ENCODE measurements around the gene ZNF497. TPM values are rescaled to one million over a fixed set of nuclear protein-coding genes. Genes with fewer than 3 reads are reported as not detected.
A peak's percentile ranks its signal among the peaks of the same experiment; 100 is the strongest.

Gene ZNF497
- total and polyA plus RNA-seq, 2 of the 8 experiments (the other 6 are each of a cell fraction or from before 2014, with no cell fraction given), result 0.93 to 1.4 TPM

- TF ChIP-seq, protein P1, sequence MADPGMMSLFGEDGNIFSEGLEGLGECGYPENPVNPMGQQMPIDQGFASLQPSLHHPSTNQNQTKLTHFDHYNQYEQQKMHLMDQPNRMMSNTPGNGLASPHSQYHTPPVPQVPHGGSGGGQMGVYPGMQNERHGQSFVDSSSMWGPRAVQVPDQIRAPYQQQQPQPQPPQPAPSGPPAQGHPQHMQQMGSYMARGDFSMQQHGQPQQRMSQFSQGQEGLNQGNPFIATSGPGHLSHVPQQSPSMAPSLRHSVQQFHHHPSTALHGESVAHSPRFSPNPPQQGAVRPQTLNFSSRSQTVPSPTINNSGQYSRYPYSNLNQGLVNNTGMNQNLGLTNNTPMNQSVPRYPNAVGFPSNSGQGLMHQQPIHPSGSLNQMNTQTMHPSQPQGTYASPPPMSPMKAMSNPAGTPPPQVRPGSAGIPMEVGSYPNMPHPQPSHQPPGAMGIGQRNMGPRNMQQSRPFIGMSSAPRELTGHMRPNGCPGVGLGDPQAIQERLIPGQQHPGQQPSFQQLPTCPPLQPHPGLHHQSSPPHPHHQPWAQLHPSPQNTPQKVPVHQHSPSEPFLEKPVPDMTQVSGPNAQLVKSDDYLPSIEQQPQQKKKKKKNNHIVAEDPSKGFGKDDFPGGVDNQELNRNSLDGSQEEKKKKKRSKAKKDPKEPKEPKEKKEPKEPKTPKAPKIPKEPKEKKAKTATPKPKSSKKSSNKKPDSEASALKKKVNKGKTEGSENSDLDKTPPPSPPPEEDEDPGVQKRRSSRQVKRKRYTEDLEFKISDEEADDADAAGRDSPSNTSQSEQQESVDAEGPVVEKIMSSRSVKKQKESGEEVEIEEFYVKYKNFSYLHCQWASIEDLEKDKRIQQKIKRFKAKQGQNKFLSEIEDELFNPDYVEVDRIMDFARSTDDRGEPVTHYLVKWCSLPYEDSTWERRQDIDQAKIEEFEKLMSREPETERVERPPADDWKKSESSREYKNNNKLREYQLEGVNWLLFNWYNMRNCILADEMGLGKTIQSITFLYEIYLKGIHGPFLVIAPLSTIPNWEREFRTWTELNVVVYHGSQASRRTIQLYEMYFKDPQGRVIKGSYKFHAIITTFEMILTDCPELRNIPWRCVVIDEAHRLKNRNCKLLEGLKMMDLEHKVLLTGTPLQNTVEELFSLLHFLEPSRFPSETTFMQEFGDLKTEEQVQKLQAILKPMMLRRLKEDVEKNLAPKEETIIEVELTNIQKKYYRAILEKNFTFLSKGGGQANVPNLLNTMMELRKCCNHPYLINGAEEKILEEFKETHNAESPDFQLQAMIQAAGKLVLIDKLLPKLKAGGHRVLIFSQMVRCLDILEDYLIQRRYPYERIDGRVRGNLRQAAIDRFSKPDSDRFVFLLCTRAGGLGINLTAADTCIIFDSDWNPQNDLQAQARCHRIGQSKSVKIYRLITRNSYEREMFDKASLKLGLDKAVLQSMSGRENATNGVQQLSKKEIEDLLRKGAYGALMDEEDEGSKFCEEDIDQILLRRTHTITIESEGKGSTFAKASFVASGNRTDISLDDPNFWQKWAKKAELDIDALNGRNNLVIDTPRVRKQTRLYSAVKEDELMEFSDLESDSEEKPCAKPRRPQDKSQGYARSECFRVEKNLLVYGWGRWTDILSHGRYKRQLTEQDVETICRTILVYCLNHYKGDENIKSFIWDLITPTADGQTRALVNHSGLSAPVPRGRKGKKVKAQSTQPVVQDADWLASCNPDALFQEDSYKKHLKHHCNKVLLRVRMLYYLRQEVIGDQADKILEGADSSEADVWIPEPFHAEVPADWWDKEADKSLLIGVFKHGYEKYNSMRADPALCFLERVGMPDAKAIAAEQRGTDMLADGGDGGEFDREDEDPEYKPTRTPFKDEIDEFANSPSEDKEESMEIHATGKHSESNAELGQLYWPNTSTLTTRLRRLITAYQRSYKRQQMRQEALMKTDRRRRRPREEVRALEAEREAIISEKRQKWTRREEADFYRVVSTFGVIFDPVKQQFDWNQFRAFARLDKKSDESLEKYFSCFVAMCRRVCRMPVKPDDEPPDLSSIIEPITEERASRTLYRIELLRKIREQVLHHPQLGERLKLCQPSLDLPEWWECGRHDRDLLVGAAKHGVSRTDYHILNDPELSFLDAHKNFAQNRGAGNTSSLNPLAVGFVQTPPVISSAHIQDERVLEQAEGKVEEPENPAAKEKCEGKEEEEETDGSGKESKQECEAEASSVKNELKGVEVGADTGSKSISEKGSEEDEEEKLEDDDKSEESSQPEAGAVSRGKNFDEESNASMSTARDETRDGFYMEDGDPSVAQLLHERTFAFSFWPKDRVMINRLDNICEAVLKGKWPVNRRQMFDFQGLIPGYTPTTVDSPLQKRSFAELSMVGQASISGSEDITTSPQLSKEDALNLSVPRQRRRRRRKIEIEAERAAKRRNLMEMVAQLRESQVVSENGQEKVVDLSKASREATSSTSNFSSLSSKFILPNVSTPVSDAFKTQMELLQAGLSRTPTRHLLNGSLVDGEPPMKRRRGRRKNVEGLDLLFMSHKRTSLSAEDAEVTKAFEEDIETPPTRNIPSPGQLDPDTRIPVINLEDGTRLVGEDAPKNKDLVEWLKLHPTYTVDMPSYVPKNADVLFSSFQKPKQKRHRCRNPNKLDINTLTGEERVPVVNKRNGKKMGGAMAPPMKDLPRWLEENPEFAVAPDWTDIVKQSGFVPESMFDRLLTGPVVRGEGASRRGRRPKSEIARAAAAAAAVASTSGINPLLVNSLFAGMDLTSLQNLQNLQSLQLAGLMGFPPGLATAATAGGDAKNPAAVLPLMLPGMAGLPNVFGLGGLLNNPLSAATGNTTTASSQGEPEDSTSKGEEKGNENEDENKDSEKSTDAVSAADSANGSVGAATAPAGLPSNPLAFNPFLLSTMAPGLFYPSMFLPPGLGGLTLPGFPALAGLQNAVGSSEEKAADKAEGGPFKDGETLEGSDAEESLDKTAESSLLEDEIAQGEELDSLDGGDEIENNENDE (IDR thresholded peaks at IDR 0.05; ENCODE audit: insufficient replicate concordance, low read length), result no peak
- TF ChIP-seq GABPA (IDR thresholded peaks at IDR 0.05; ENCODE audit: borderline replicate concordance, insufficient read depth, low read length) (peak; percentile 99), SIN3A (conservative IDR thresholded peaks at IDR 0.05 in 1 of 2, IDR thresholded peaks at IDR 0.05 in 1 of 2; ENCODE audit: low read depth in 1 of 2, low read length in 2 of 2) (peak; percentile 83 to 93; a peak in 2 of 4 replicates), TAF1 (IDR thresholded peaks at IDR 0.05; ENCODE audit: low read depth, low read length) (peak; percentile 90), POU5F1 (IDR thresholded peaks at IDR 0.05; ENCODE audit: low read depth, low read length) (no peak), SIX5 (IDR thresholded peaks at IDR 0.05; ENCODE audit: low read depth, low read length) (peak; percentile 71), KDM5A (IDR thresholded peaks at IDR 0.05; ENCODE audit: low read length) (peak; percentile 74; the same call in 1 of the 2 replicates)
Measured at GRCh38 chr19:58380662-58381459, 18.3 kb upstream of the ZNF497 start, which contains the start of gene ZNF837 (continued).

All from H1 (cell line).